Glutamatergic neuron (in vitro differentiated cells): ENCODE measurements around the gene HTR4. TPM values are rescaled to one million over a fixed set of nuclear protein-coding genes. Genes with fewer than 3 reads are reported as not detected.

Source experiments
- DNase-seq: peaks from one replicate; pipeline ENCODE4 v3.0.0; 2022
- H3K27ac Mint-ChIP-seq: one replicate; pipeline ENCODE4 v1.8.0; 2020; ENCODE audit warnings: mild to moderate bottlenecking, mixed read lengths, inconsistent platforms; ENCODE audit not compliant: unreplicated experiment
- H3K27me3 Mint-ChIP-seq: one replicate; pipeline ENCODE4 v1.8.0; 2020; ENCODE audit warnings: mild to moderate bottlenecking, moderate library complexity, mixed read lengths, inconsistent platforms; ENCODE audit not compliant: unreplicated experiment
- H3K36me3 Mint-ChIP-seq: one replicate; pipeline ENCODE4 v1.8.0; 2020; ENCODE audit warnings: mild to moderate bottlenecking, mixed read lengths, inconsistent platforms; ENCODE audit not compliant: unreplicated experiment
- H3K4me1 Mint-ChIP-seq: one replicate; pipeline ENCODE4 v1.8.0; 2020; ENCODE audit warnings: mild to moderate bottlenecking, low read depth, mixed read lengths, inconsistent platforms; ENCODE audit not compliant: unreplicated experiment
- H3K4me3 Mint-ChIP-seq: one replicate; pipeline ENCODE4 v1.8.0; 2020; ENCODE audit warnings: mild to moderate bottlenecking, mixed read lengths, inconsistent platforms; ENCODE audit not compliant: unreplicated experiment
- H3K9me3 Mint-ChIP-seq: one replicate; pipeline ENCODE4 v1.8.0; 2020; ENCODE audit warnings: mild to moderate bottlenecking, moderate library complexity, mixed read lengths, inconsistent platforms; ENCODE audit not compliant: unreplicated experiment
- total RNA-seq: library from RNA; stranded (reverse); fragmentation: NEBNext Ultra II Directional; extraction: Animal tissue kit (Norgen Biotek cat#: 25700); gene quantifications from one replicate; pipeline ENCODE4 v1.2.1, GENCODE V29; 2021; ENCODE audit not compliant: unreplicated experiment
- TF ChIP-seq, protein P1 (sequence below): fragments of 200-600 bp; sonication (generic); IDR thresholded peaks from one replicate; pipeline ENCODE4 v1.5.0; 2021; ENCODE audit not compliant: partially characterized antibody, unreplicated experiment

HTR4 gene
- total RNA-seq, 1 donor from 2014 or later, result not detected

DNA sequence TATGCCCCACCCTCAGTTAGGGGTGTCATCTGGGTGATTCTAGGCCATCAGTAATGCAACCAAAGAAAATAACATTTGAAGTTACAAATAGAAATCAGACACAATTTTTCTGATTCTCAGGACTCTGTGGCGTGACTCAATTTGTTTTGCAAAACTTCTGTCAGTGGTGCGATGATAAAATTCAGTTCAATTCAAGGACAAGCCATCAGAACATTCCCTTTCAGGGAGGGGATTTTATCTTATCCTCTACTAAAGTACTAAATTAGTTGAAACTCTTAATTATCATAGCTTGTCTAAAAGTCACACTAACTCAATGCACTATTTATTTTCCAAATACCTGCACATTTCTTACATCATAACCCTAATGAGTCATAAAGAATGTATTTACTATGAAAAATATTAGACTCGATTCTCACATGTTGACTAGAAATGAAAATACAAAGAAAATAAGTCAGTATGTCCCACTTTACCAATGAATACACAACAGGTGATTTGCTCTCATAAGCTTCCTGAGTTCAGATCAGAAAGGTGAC is 28.2 kb downstream of the HTR4 start:
- Mint-ChIP-seq H3K36me3 (no peaks in the 10 kb centered on the region), H3K4me3 (no peak overlapping the region), H3K4me1 (no peaks in the 10 kb centered on the region), H3K27me3 (peaks cover 2% of the 10 kb centered on the region), H3K9me3 (no peaks in the 10 kb centered on the region), H3K27ac (no peak overlapping the region)
- no peak for DNase-seq
- TF ChIP-seq, protein P1, sequence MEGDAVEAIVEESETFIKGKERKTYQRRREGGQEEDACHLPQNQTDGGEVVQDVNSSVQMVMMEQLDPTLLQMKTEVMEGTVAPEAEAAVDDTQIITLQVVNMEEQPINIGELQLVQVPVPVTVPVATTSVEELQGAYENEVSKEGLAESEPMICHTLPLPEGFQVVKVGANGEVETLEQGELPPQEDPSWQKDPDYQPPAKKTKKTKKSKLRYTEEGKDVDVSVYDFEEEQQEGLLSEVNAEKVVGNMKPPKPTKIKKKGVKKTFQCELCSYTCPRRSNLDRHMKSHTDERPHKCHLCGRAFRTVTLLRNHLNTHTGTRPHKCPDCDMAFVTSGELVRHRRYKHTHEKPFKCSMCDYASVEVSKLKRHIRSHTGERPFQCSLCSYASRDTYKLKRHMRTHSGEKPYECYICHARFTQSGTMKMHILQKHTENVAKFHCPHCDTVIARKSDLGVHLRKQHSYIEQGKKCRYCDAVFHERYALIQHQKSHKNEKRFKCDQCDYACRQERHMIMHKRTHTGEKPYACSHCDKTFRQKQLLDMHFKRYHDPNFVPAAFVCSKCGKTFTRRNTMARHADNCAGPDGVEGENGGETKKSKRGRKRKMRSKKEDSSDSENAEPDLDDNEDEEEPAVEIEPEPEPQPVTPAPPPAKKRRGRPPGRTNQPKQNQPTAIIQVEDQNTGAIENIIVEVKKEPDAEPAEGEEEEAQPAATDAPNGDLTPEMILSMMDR, result no peak

DNA sequence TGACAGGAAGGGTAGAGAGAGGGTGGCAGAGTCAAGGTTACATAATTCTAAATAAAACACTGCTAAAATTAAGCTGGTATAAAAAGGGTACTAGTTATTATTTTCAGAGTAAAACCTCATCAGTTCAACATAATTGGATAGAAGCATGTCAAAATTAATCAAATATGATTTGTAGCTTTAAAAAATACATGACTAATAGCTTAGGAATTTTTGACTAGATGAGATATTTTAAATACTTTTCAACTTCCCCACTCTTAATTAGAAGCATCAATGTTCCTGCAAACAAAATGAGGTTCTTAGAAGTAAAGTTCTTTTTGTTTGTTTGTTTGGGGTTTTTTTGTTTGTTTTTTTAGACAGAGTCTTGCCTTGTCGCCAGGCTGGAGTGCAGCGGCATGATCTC is 29.1 kb downstream of the HTR4 start:
- TF ChIP-seq, protein P1, result no peak
- DNase-seq, result no peak
- Mint-ChIP-seq H3K27me3 (peaks cover 2% of the 10 kb centered on the region), H3K4me1 (no peaks in the 10 kb centered on the region), H3K36me3 (no peaks in the 10 kb centered on the region), H3K9me3 (no peaks in the 10 kb centered on the region), H3K4me3 (no peak overlapping the region), H3K27ac (no peak overlapping the region)

DNA sequence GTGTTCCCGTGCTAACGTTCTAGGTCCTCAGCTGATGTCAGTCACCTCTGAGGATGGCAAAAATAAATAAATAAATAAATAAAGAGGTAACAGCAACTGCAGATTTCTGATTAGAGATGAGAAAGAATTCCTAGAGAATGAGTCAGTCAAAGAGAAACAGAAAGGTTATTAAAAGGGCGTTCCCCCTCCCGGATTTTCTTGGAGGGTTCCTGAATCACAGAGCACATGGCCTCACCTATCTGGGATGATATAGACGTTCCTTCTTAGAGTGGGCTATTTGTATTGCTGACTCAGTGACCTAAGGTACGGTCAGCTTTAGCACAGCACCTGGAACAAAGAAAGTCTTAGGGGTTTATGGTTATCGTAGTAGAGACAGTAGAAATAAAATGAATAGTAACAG is 30.6 kb downstream of the HTR4 start:
- no peaks in the 10 kb centered on the region for H3K9me3 Mint-ChIP-seq
- H3K4me3 Mint-ChIP-seq, result no peak overlapping the region
- peaks cover 2% of the 10 kb centered on the region for H3K27me3 Mint-ChIP-seq
- H3K27ac Mint-ChIP-seq, result no peak overlapping the region
- TF ChIP-seq, protein P1, result no peak
- H3K36me3 Mint-ChIP-seq, result no peaks in the 10 kb centered on the region
- no peak for DNase-seq
- no peaks in the 10 kb centered on the region for H3K4me1 Mint-ChIP-seq

DNA sequence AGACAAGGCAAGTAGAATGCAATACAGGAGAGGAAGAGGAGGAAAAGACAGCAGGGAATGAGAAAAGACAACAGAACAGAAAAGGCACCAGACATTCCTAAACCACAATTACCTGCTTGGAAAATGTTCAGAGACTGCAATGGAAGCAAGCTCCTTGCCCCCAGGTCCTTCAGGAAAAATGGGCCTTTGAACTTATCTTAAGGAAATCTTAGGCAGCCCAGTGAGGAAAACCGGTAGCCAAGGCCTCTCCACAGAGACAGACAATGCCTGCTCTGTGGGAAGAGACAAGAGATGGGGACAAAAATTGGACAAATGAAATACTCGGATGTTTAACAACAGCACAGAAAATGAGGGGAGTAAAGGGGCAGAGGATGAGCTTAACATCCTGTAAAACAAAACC is 31.2 kb downstream of the HTR4 start:
- Mint-ChIP-seq H3K9me3 (no peaks in the 10 kb centered on the region), H3K36me3 (no peaks in the 10 kb centered on the region), H3K27ac (no peak overlapping the region), H3K27me3 (peaks cover 2% of the 10 kb centered on the region), H3K4me3 (no peak overlapping the region), H3K4me1 (no peaks in the 10 kb centered on the region)
- TF ChIP-seq, protein P1, result no peak
- no peak for DNase-seq

DNA sequence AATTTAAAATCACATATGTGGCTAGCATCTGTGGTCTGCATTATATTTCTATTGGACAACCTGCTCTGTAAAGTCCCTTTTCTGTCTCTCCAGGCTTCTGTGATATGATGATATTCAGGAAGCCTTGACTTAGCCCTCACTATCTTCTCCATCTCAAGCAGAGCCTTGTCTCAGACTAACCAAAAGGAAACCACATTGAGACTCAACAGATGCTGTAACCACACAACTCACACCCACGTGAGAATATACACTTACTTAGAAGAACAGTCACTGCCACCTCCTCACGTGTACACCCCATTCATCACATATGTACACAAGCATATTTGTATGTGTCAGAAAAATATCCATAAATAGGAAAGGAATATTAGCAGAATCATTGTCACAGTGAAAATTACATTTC is 33.6 kb downstream of the HTR4 start:
- Mint-ChIP-seq H3K9me3 (no peaks in the 10 kb centered on the region), H3K36me3 (no peaks in the 10 kb centered on the region), H3K27ac (no peak overlapping the region), H3K4me3 (no peak overlapping the region), H3K27me3 (peaks cover 3% of the 10 kb centered on the region), H3K4me1 (no peaks in the 10 kb centered on the region)
- TF ChIP-seq, protein P1, result no peak
- DNase-seq, result no peak
